ENCODE data around the gene OLFML2B.

- no peak for TF ChIP-seq CTCF (IDR thresholded peaks at IDR 0.05)
- TF ChIP-seq POLR2A (IDR thresholded peaks at IDR 0.05), result no peak
These were observed 41.3 kb upstream of the OLFML2B start for GRCh38 chr1:162065016-162065415.

All from uterus (tissue), 2 donors.